ENCODE results near the gene TOLLIP.

GRCh38 chr11:1281326-1281973 is 28.0 kb downstream of the TOLLIP start:
- TF ChIP-seq, protein P1, sequence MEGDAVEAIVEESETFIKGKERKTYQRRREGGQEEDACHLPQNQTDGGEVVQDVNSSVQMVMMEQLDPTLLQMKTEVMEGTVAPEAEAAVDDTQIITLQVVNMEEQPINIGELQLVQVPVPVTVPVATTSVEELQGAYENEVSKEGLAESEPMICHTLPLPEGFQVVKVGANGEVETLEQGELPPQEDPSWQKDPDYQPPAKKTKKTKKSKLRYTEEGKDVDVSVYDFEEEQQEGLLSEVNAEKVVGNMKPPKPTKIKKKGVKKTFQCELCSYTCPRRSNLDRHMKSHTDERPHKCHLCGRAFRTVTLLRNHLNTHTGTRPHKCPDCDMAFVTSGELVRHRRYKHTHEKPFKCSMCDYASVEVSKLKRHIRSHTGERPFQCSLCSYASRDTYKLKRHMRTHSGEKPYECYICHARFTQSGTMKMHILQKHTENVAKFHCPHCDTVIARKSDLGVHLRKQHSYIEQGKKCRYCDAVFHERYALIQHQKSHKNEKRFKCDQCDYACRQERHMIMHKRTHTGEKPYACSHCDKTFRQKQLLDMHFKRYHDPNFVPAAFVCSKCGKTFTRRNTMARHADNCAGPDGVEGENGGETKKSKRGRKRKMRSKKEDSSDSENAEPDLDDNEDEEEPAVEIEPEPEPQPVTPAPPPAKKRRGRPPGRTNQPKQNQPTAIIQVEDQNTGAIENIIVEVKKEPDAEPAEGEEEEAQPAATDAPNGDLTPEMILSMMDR (IDR thresholded peaks at IDR 0.05): no peak
- no peak for TF ChIP-seq POLR2A (IDR thresholded peaks at IDR 0.05)
